Activated naive CD4-positive, alpha-beta T cell treated with anti-CD3 and anti-CD28 coated beads, Interleukin-2, amount 50 U/mL, for 16 hours (primary cell): ENCODE measurements around the gene FGF16.
"Not testable (repeated sequence)": the region's sequence is repeated elsewhere in the genome, so short reads cannot be mapped to it uniquely, and the experiment has no call there.

Experiments
- DNase-seq: peaks from one replicate; pipeline ENCODE4 v3.0.0-alpha.2; 2020

Gene FGF16

DNA sequence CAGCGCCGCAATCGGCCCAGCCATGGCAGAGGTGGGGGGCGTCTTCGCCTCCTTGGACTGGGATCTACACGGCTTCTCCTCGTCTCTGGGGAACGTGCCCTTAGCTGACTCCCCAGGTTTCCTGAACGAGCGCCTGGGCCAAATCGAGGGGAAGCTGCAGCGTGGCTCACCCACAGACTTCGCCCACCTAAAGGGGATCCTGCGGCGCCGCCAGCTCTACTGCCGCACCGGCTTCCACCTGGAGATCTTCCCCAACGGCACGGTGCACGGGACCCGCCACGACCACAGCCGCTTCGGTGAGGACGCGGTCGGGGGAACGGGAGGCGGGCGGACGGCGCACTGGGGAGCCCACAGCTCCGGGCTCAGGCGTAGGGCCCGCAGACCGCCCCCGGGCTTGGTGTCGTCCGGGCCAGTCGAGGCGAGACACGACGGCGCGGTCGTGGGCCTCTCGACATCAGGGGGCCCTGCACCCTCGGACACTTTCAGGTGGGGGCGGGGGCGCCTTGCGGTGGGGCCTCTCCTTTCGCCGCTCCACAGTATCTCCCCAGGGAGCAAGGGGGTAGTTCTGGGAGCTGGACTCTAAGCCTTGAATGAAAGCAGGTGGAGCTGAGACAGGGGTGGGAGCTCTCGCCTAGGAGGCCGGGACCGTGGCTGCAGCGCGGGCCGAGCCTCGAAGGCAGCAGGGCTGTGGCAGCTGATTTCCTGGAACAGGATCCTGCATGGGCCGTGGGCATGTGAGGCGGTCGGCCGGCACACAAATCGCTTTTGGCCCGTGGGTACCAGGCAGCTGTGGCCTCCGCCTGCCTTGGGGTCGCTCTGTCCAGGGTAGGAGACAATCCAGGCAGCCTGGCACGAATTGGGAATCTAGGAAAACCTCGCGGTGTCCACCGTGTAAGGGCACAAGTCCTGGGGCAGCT lies 722 bp downstream of the FGF16 start:
- DNase-seq, result peak; percentile 9

DNA sequence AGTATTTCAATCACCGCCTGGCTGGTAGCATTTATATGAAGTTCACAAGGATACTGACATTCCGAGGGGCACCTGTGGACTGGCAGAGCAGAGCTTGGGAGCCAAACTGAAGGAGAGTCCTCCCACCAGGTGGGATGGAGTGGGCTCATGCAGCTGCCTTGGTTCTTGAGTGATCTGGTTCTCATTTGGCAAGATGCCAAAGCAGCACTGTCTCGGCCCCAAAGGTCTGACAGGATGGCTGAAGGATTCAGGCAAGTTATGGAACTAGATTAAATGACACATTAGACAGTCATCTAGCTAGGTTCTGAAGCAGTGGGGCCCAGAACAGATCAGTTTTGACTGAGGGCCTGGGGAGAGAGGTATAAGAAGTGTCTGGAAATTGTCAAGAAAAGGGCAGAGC lies 3.2 kb downstream of the FGF16 start:
- no peak for DNase-seq

GRCh38 chrX:77450996-77451395 lies 3.8 kb downstream of the FGF16 start:
- no peak for DNase-seq

GRCh38 chrX:77453190-77453589 lies 6.0 kb downstream of the FGF16 start:
- DNase-seq, result no peak

DNA sequence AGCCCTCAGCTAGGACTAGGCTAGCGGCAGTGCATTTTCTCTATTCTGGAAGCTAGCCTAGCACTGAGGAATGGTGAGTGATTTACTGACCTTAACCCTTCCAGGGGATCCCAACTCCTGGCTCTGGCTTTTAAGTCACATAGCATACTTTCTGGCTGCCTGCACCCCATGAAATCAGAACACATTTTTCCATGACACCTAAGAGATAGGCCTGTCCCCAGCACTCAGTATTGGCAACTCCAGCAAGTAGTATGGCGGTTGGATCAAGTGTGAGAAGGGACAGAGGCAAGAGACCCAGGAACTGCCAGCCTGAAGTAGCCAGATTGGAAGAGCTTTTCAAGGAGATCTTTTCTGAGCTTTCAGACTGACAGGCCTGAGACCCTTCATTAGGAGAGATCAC lies 8.2 kb downstream of the FGF16 start:
- no peak for DNase-seq

DNA sequence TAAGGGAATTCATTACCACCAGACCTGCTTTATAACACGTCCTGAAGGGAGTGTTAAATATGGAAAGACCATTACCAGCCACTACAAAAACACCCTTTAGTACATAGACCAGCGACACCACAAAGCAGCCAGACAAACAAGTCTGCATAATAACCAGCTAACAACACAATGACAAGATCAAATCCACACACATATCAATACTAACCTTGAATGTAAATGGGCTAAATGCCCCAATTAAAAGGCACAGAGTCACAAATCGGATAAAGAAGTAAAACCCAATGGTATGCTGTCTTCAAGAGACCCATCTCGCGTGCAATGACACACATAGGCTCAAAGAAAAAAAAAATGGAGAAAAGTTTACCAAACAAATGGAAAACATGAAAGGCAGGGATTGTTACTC lies 36.9 kb downstream of the FGF16 start:
- DNase-seq, result no peak

DNA sequence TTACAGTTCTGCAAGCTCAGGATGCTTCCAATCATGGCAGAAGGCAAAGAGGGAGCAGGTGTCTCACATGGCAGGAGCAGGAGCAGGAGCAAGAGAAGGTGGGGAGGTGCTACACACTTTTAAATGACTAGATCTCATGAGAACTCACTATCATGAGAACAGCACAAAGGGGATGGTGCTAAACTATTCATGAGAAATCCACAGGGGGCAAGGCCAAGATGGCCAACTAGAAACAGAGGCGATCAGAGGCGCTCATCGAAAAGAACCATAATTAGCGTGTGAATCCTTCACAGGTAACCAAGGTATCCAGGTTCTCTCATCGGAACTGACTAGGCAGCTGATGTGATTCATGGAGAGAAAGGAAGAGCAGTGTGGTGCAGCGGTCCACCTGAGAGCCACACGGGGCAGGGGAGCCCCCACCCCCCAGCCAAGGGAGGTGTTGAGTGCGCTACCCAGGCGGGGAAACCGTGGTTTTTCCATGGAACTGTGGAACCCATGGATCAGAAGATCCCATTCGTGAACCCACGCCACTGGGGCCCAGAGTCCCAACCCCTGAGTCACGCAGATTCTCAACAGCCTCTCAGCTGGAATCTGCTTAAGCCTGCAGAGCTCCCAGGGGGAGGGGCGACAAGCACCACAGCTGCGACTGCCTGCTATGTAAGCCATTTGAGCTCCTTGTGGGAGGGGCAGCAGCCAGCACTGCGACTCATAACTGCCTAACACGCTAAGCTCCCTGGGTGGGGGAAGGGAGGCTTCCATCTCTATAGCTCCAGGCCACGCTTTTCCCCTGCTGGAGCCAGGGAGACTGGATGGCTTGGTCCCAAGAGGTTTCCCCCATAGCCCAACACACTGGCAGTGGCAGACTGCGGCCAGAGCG lies 46.7 kb downstream of the FGF16 start:
- no peak for DNase-seq

- DNase-seq, result not testable (repeated sequence)
These were observed 53.0 kb downstream of the FGF16 start for GRCh38 chrX:77500164-77500563.

GRCh38 chrX:77502951-77503525 lies 55.8 kb downstream of the FGF16 start:
- no peak for DNase-seq

GRCh38 chrX:77505227-77505626 lies 58.0 kb downstream of the FGF16 start:
- DNase-seq, result no peak
